ENCODE measurements around the gene PTBP1. TPM values are rescaled to one million over a fixed set of nuclear protein-coding genes. Genes with fewer than 3 reads are reported as not detected.

Gene PTBP1
- total RNA-seq, 1 donor from 2014 or later = 417 TPM

GRCh38 chr19:772063-772462 is 25.2 kb upstream of the PTBP1 start:
- H3K27ac Mint-ChIP-seq = no peak overlapping the region
- H3K36me3 Mint-ChIP-seq (ENCODE audit: low read depth) = no peaks in the 10 kb centered on the region
- H3K9me3 Mint-ChIP-seq = no peaks in the 10 kb centered on the region
- ChIA-PET CTCF (no interaction called here), POLR2A (interaction anchor here (0.7 kb wide), 1 partner anchor 149 kb away, joined by 4 read pairs; no protein-coding TSS in a partner anchor)
- intact Hi-C loops (cut with micrococcal nuclease) = no loop called here
- TF ChIP-seq, protein P1, sequence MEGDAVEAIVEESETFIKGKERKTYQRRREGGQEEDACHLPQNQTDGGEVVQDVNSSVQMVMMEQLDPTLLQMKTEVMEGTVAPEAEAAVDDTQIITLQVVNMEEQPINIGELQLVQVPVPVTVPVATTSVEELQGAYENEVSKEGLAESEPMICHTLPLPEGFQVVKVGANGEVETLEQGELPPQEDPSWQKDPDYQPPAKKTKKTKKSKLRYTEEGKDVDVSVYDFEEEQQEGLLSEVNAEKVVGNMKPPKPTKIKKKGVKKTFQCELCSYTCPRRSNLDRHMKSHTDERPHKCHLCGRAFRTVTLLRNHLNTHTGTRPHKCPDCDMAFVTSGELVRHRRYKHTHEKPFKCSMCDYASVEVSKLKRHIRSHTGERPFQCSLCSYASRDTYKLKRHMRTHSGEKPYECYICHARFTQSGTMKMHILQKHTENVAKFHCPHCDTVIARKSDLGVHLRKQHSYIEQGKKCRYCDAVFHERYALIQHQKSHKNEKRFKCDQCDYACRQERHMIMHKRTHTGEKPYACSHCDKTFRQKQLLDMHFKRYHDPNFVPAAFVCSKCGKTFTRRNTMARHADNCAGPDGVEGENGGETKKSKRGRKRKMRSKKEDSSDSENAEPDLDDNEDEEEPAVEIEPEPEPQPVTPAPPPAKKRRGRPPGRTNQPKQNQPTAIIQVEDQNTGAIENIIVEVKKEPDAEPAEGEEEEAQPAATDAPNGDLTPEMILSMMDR (IDR thresholded peaks at IDR 0.05) = no peak
- ATAC-seq (ENCODE audit: low read depth) (no peak), DNase-seq (no peak)
- no peak overlapping the region for H3K4me3 Mint-ChIP-seq
- H3K27me3 Mint-ChIP-seq = peaks cover 11% of the 10 kb centered on the region
- H3K4me1 Mint-ChIP-seq = peaks cover 3% of the 10 kb centered on the region

DNA sequence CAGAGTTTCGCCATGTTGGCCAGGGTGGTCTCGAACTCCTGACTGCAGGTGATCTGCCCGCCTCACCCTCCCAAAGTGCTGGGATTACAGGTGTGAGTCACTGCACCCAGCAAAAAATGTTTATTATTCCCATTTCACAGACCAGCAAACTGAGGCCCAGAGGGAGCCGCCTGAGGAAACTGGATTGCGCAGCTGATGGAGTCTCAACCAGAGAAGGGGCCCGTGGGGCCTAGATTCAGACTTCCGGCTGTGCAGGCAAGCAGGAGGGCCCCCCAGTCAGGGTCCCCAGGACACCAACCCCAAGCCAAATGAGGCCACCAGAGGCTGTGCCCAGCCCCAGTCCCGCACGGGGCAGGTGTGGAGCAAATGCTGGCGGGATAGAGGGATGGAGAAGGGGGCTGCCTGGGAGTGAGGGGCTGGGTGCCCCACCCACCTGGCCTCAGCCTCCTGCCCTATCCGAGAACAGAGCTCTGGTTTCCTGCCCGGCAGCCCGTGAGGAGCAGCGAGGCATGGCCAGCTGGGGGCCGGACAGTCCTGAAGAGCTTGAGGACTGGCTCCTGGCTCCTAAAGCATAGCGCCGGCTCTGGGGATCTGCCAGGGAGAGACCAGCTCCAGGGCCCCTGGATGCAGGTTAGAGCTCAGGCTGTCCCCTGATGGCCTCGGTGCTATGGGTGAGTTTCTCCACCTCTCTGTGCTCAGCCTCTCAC is 24.4 kb upstream of the PTBP1 start:
- no peaks in the 10 kb centered on the region for H3K36me3 Mint-ChIP-seq (ENCODE audit: low read depth)
- intact Hi-C loops (cut with micrococcal nuclease) = no loop called here
- H3K9me3 Mint-ChIP-seq = no peaks in the 10 kb centered on the region
- no peak overlapping the region for H3K4me3 Mint-ChIP-seq
- ChIA-PET CTCF (no interaction called here), POLR2A (no interaction called here)
- H3K4me1 Mint-ChIP-seq = peaks cover 3% of the 10 kb centered on the region
- ATAC-seq (ENCODE audit: low read depth) = no peak
- peaks cover 8% of the 10 kb centered on the region for H3K27me3 Mint-ChIP-seq
- no peak overlapping the region for H3K27ac Mint-ChIP-seq
- TF ChIP-seq, protein P1 (IDR thresholded peaks at IDR 0.05) = no peak
- DNase-seq = no peak

GRCh38 chr19:776549-776948 is 20.7 kb upstream of the PTBP1 start:
- TF ChIP-seq, protein P1 (IDR thresholded peaks at IDR 0.05) = no peak
- ATAC-seq (ENCODE audit: low read depth) (no peak), DNase-seq (no peak)
- POLR2A ChIA-PET = no interaction called here
- Mint-ChIP-seq H3K36me3 (ENCODE audit: low read depth) (no peaks in the 10 kb centered on the region), H3K9me3 (no peaks in the 10 kb centered on the region), H3K4me3 (no peak overlapping the region), H3K27ac (no peak overlapping the region), H3K27me3 (peaks cover 6% of the 10 kb centered on the region), H3K4me1 (no peaks in the 10 kb centered on the region)
- intact Hi-C loops (cut with micrococcal nuclease) = no loop called here
- CTCF ChIA-PET = no interaction called here

DNA sequence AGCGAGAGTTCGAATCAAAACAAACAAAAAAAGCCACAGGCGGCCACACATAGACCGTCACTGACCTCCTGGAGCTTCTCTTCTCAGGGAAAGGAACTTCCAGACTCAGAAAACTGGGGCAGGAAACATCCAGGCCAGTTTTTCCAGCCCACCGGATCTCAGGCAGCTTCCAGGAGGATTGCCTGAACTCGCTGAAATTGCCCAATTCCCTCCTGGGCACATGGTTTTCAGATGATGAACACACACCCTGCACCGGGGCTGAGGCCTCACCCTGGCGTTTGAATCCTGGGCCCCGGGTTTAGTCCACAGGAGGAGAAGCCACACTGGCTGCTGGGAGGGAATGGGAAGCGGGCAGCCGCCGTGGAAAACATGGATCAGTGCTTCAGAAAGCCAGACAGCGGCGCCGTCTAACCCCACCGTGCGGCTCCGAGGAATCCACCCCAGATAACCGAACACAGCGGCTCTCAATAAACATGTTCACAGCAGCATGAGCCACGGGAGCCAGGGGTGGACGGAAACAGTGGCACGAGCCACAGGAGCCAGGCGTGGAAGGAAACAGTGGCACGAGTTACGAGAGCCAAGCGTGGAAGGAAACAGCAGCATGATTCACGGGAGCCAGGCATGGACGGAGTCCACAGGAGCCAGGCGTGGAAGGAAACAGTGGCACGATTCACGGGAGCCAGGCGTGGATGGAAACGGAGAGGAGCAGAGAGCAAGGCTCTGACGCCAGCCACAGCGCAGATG is 18.2 kb upstream of the PTBP1 start:
- no peak overlapping the region for H3K27ac Mint-ChIP-seq
- DNase-seq (no peak), ATAC-seq (ENCODE audit: low read depth) (no peak)
- TF ChIP-seq, protein P1 (IDR thresholded peaks at IDR 0.05) = no peak
- no peak overlapping the region for H3K4me3 Mint-ChIP-seq
- H3K9me3 Mint-ChIP-seq = no peaks in the 10 kb centered on the region
- no peaks in the 10 kb centered on the region for H3K36me3 Mint-ChIP-seq (ENCODE audit: low read depth)
- ChIA-PET POLR2A (no interaction called here), CTCF (no interaction called here)
- H3K27me3 Mint-ChIP-seq = peaks cover 6% of the 10 kb centered on the region
- H3K4me1 Mint-ChIP-seq = no peaks in the 10 kb centered on the region
- intact Hi-C loops (cut with micrococcal nuclease) = no loop called here

DNA sequence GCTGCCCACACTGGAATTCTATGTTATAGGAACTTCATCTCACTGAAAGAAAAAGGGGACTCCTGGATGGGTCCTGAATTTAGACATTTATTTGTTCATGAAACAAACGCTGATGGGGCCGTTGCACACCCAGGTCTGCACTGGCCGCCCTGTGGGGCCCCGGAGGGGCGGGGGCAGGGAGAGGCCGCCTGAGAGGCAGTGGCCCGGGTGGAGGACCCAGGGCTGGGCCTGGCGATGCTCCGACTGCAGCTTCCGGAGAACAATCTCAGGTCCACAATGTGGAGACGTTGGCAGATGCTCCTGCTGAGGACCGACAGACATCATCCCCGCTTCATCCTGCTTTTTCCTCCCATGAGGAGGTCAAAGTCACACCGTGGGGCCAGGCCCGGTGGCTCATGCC is 16.3 kb upstream of the PTBP1 start:
- Mint-ChIP-seq H3K9me3 (no peaks in the 10 kb centered on the region), H3K27me3 (peaks cover 9% of the 10 kb centered on the region), H3K4me1 (no peaks in the 10 kb centered on the region), H3K4me3 (no peak overlapping the region), H3K36me3 (ENCODE audit: low read depth) (no peaks in the 10 kb centered on the region), H3K27ac (no peak overlapping the region)
- TF ChIP-seq, protein P1 (IDR thresholded peaks at IDR 0.05) = no peak
- intact Hi-C loops (cut with micrococcal nuclease) = no loop called here
- ATAC-seq (ENCODE audit: low read depth) (no peak), DNase-seq (no peak)
- ChIA-PET CTCF (no interaction called here), POLR2A (no interaction called here)
